ENCODE data around the gene CAPNS1.

- TF ChIP-seq CTCF (conservative IDR thresholded peaks at IDR 0.05 in 1 of 2, IDR thresholded peaks at IDR 0.05 in 1 of 2; ENCODE audit: extremely low read depth in 1 of 2, insufficient read depth in 1 of 2, low read depth in 1 of 2, low read length in 2 of 2) (no peak), EZH2 (IDR thresholded peaks at IDR 0.05; ENCODE audit: borderline replicate concordance, low read length) (no peak)
Measured at GRCh38 chr19:36153126-36153525, 13.3 kb downstream of the CAPNS1 start.

Data from mammary epithelial cell (primary cell).